ENCODE data around the gene LCOR.

The LCOR gene

GRCh38 chr10:96880575-96880974, 48.5 kb downstream of the LCOR start:
- no peak for DNase-seq (ENCODE audit: low spot score)
- in situ Hi-C loops (cut with MboI; ENCODE audit: low sequenced_read_pairs, unreplicated experiment) = no loop called here
- TF ChIP-seq CTCF (IDR thresholded peaks at IDR 0.05; ENCODE audit: borderline replicate concordance, control extremely low read depth, extremely low read depth, insufficient read depth, missing control alignments) = no peak

GRCh38 chr10:96889415-96890171, 57.5 kb downstream of the LCOR start:
- in situ Hi-C loops (cut with MboI; ENCODE audit: low sequenced_read_pairs, unreplicated experiment) = no loop called here
- TF ChIP-seq CTCF (IDR thresholded peaks at IDR 0.05; ENCODE audit: borderline replicate concordance, control extremely low read depth, extremely low read depth, insufficient read depth, missing control alignments) = no peak

GRCh38 chr10:96890172-96890513, 58.0 kb downstream of the LCOR start:
- TF ChIP-seq CTCF (IDR thresholded peaks at IDR 0.05; ENCODE audit: borderline replicate concordance, control extremely low read depth, extremely low read depth, insufficient read depth, missing control alignments) = no peak
- in situ Hi-C loops (cut with MboI; ENCODE audit: low sequenced_read_pairs, unreplicated experiment) = no loop called here
- DNase-seq (ENCODE audit: low spot score) = no peak

More at GRCh38 chr10:96889415-96890171, 57.5 kb downstream of the LCOR start:
- no peak for DNase-seq (ENCODE audit: low spot score)

- DNase-seq (ENCODE audit: low spot score) = no peak
- no peak for TF ChIP-seq CTCF (IDR thresholded peaks at IDR 0.05; ENCODE audit: borderline replicate concordance, control extremely low read depth, extremely low read depth, insufficient read depth, missing control alignments)
- in situ Hi-C loops (cut with MboI; ENCODE audit: low sequenced_read_pairs, unreplicated experiment) = no loop called here
Observed at GRCh38 chr10:96890580-96890979, 58.5 kb downstream of the LCOR start.

- in situ Hi-C loops (cut with MboI; ENCODE audit: low sequenced_read_pairs, unreplicated experiment) = no loop called here
- no peak for TF ChIP-seq CTCF (IDR thresholded peaks at IDR 0.05; ENCODE audit: borderline replicate concordance, control extremely low read depth, extremely low read depth, insufficient read depth, missing control alignments)
- no peak for DNase-seq (ENCODE audit: low spot score)
Observed at GRCh38 chr10:96891840-96892239, 59.7 kb downstream of the LCOR start.

GRCh38 chr10:96895662-96896424, 63.7 kb downstream of the LCOR start:
- TF ChIP-seq CTCF (IDR thresholded peaks at IDR 0.05; ENCODE audit: borderline replicate concordance, control extremely low read depth, extremely low read depth, insufficient read depth, missing control alignments) = no peak
- DNase-seq (ENCODE audit: low spot score) = no peak
- in situ Hi-C loops (cut with MboI; ENCODE audit: low sequenced_read_pairs, unreplicated experiment) = no loop called here

Data from GM13976 (cell line).